A673 (cell line): ENCODE results near the gene GRIK4.

Source experiments
- CTCF ChIP-seq: fragments of 300-800, 200-600 bp; sonication (generic); conservative IDR thresholded peaks from 2 replicates; pipeline ENCODE4 v1.5.1; 2017; ENCODE audit warnings: low read depth, mild to moderate bottlenecking, antibody characterized with exemption, low read length, moderate library complexity, mixed read lengths
- EZH2 ChIP-seq: fragments of 200-600 bp; sonication (generic); IDR thresholded peaks from 2 replicates; pipeline ENCODE4 v1.6.1; 2017; ENCODE audit warnings: borderline replicate concordance, low read depth, mild to moderate bottlenecking, mixed read lengths, antibody characterized with exemption, low read length; ENCODE audit not compliant: poor library complexity, severe bottlenecking

GRCh38 chr11:120929664-120930154, 418.2 kb downstream of the GRIK4 start:
- TF ChIP-seq CTCF (peak; percentile 85), EZH2 (no peak)
